ENCODE results near the gene CSDE1. TPM values are rescaled to one million over a fixed set of nuclear protein-coding genes. Genes with fewer than 3 reads are reported as not detected.

CSDE1 gene
- total and polyA plus RNA-seq, 2 donors (not counting 3 experiments of a cell fraction or from before 2014, with no cell fraction given) = 129 to 492 TPM

- FAIRE-seq = no peak
- peaks cover 62% of the 10 kb centered on the region for H4K20me1 ChIP-seq (replicated peaks; ENCODE audit: control insufficient read depth, extremely low read depth, insufficient read depth, low read length)
- H3K79me2 ChIP-seq (ENCODE audit: control insufficient read depth, insufficient read depth, low read length) = peaks cover 99% of the 10 kb centered on the region
- DNase-seq (ENCODE audit: low read depth, low spot score) = no peak
- H3K4me2 ChIP-seq (ENCODE audit: insufficient read depth, low read length) = no peak overlapping the region
- dilution Hi-C loops (cut with MboI; ENCODE audit: extremely low pct_ligation_motif_present, low sequenced_read_pairs) (no loop called here), intact Hi-C loops (cut with micrococcal nuclease) (loop anchor here (10.0 kb wide), 1 partner anchor 314 kb away; no protein-coding TSS in a partner anchor)
- no peak overlapping the region for H3K27ac ChIP-seq (ENCODE audit: insufficient read depth, low read depth, low read length)
- H3K9me3 ChIP-seq (replicated peaks; ENCODE audit: control insufficient read depth, insufficient read depth, low read length) = no peaks in the 10 kb centered on the region
- H3K4me1 ChIP-seq (ENCODE audit: control insufficient read depth, extremely low read depth, insufficient read depth, low read length) = peaks cover 12% of the 10 kb centered on the region
- no peak overlapping the region for H3K9ac ChIP-seq (replicated peaks; ENCODE audit: extremely low read depth, insufficient read depth, low read length)
- peaks cover 7 to 28% of the 10 kb centered on the region in 2 experiments for H3K36me3 ChIP-seq (ENCODE audit: control insufficient read depth in 2 of 2, extremely low read depth in 1 of 2, insufficient read depth in 2 of 2, low read length in 2 of 2)
- H3K9me1 ChIP-seq (replicated peaks; ENCODE audit: control insufficient read depth, extremely low read depth, insufficient read depth, low read length) = no peaks in the 10 kb centered on the region
- no peak overlapping the region for H2AFZ ChIP-seq (ENCODE audit: low read depth, low read length)
- no peaks in the 10 kb centered on the region for H3K27me3 ChIP-seq (ENCODE audit: control insufficient read depth in 2 of 2, insufficient read depth in 2 of 2, low read length in 2 of 2)
- CTCF ChIA-PET = no interaction called here
- TF ChIP-seq MAX (IDR thresholded peaks at IDR 0.05; ENCODE audit: insufficient read depth, insufficient read length) (no peak), POLR2AphosphoS5 (IDR thresholded peaks at IDR 0.05; ENCODE audit: insufficient read depth, low read depth, low read length) (no peak), FOS (IDR thresholded peaks at IDR 0.05; ENCODE audit: borderline replicate concordance, insufficient read depth, low read length) (no peak), MYC (IDR thresholded peaks at IDR 0.05; ENCODE audit: low read depth, low read length) (no peak), EZH2 (IDR thresholded peaks at IDR 0.05; ENCODE audit: borderline replicate concordance, low read depth, low read length, severe bottlenecking) (no peak)
- no TSS peak for BruUV-seq (replicated peaks)
- POLR2A ChIA-PET = no interaction called here
- H3K4me3 ChIP-seq (replicated peaks in 1 of 3; ENCODE audit: insufficient read depth in 1 of 3, low read depth in 1 of 3, low read length in 3 of 3) = no peak overlapping the region
Observed at GRCh38 chr1:114750780-114751179, 7.0 kb downstream of the CSDE1 start.

DNA sequence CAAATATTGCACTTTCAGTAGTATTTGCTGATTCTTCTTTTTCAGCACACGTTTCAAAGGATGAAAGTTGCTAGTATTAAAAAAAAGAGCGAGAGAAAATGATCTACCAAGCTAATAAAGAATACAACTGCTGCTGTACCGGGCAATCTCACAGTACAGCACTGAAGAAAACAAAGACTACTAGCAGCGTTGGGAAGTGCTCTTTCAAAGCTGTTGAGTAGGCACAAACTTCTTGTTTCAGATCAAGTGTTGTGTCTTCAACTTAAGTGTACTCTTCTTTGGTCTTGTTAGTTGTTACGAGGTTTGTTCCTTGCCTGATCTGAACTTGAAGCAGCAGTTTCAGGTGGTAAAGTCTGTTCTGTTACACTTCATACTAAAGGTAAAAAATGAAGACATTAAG is 7.9 kb downstream of the CSDE1 start:
- Histone ChIP-seq H3K9me3 (replicated peaks; ENCODE audit: control insufficient read depth, insufficient read depth, low read length) (no peaks in the 10 kb centered on the region), H3K9me1 (replicated peaks; ENCODE audit: control insufficient read depth, extremely low read depth, insufficient read depth, low read length) (no peaks in the 10 kb centered on the region), H3K4me3 (replicated peaks in 1 of 3; ENCODE audit: insufficient read depth in 1 of 3, low read depth in 1 of 3, low read length in 3 of 3) (no peak overlapping the region), H3K27ac (ENCODE audit: insufficient read depth, low read depth, low read length) (no peak overlapping the region), H3K9ac (replicated peaks; ENCODE audit: extremely low read depth, insufficient read depth, low read length) (no peak overlapping the region), H3K36me3 (ENCODE audit: control insufficient read depth in 2 of 2, extremely low read depth in 1 of 2, insufficient read depth in 2 of 2, low read length in 2 of 2) (peaks cover 7 to 35% of the 10 kb centered on the region in 2 experiments), H3K27me3 (ENCODE audit: control insufficient read depth in 2 of 2, insufficient read depth in 2 of 2, low read length in 2 of 2) (no peaks in the 10 kb centered on the region), H4K20me1 (replicated peaks; ENCODE audit: control insufficient read depth, extremely low read depth, insufficient read depth, low read length) (peaks cover 54% of the 10 kb centered on the region), H3K79me2 (ENCODE audit: control insufficient read depth, insufficient read depth, low read length) (peaks cover 99% of the 10 kb centered on the region), H2AFZ (ENCODE audit: low read depth, low read length) (no peak overlapping the region), H3K4me2 (ENCODE audit: insufficient read depth, low read length) (no peak overlapping the region), H3K4me1 (ENCODE audit: control insufficient read depth, extremely low read depth, insufficient read depth, low read length) (peaks cover 5% of the 10 kb centered on the region)
- FAIRE-seq = no peak
- intact Hi-C loops (cut with micrococcal nuclease) (loop anchor here (10.0 kb wide), 1 partner anchor 315 kb away; no protein-coding TSS in a partner anchor), dilution Hi-C loops (cut with MboI; ENCODE audit: extremely low pct_ligation_motif_present, low sequenced_read_pairs) (no loop called here)
- ChIA-PET POLR2A (no interaction called here), CTCF (no interaction called here)
- TF ChIP-seq FOS (IDR thresholded peaks at IDR 0.05; ENCODE audit: borderline replicate concordance, insufficient read depth, low read length) = no peak
- no peak for TF ChIP-seq EZH2 (IDR thresholded peaks at IDR 0.05; ENCODE audit: borderline replicate concordance, low read depth, low read length, severe bottlenecking)
- TF ChIP-seq POLR2A (IDR thresholded peaks at IDR 0.05; ENCODE audit: low read depth, low read length) = no peak
- TF ChIP-seq MAX (IDR thresholded peaks at IDR 0.05; ENCODE audit: insufficient read depth, insufficient read length) = no peak
- no peak for TF ChIP-seq GATA2 (IDR thresholded peaks at IDR 0.05; ENCODE audit: insufficient read depth, insufficient read length, low read depth, low read length)
- no peak for TF ChIP-seq CTCF (IDR thresholded peaks at IDR 0.05; ENCODE audit: extremely low read depth in 1 of 2, insufficient read depth in 1 of 2, low read depth in 1 of 2, low read length in 2 of 2)
- TF ChIP-seq MYC (IDR thresholded peaks at IDR 0.05; ENCODE audit: low read depth, low read length) = no peak
- no peak for TF ChIP-seq POLR2AphosphoS5 (IDR thresholded peaks at IDR 0.05; ENCODE audit: insufficient read depth, low read depth, low read length)
- no peak for TF ChIP-seq JUN (IDR thresholded peaks at IDR 0.05; ENCODE audit: borderline replicate concordance, insufficient read depth, insufficient read length, low read depth)
- no peak for DNase-seq (ENCODE audit: low read depth, low spot score)
- no TSS peak for BruUV-seq (replicated peaks)

Data from endothelial cell of umbilical vein (primary cell).